HG03520 (cell line): ENCODE data around the gene SLC9A3.

ENCODE experiments used
- ATAC-seq: cut with Tn5 transposase; IDR thresholded peaks from one replicate; pipeline ENCODE4 v1.9.1; 2021; ENCODE audit warnings: mild to moderate bottlenecking, moderate library complexity; ENCODE audit not compliant: unreplicated experiment

The SLC9A3 gene

DNA sequence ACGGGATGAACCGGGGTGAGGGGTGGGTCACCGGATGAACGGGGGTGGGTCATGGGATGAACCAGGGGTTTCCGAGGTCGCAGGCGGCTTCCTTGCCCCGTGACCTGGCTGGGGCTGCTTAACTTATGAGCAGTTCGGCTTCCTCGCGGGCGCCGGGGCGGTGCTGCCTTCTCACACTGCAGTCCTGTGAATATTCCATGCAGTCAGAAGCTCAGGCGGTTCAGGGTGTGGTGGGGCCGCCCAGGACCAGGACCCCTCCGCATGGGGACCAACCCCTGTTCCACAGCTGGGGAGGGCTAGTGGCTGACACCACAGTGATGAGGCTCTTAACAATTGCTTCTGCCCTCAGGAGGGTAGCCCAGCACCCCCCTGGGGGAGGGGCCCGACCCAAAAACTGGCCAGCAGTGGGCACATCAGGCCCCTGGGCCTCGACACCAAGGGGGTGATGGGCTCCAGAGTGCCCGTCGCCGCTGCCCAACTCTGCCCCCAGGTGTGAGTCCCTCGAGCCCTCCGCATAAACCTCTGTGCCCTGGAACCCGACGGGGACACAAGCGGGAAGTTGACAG is 30.9 kb upstream of the SLC9A3 start:
- ATAC-seq, result no peak

DNA sequence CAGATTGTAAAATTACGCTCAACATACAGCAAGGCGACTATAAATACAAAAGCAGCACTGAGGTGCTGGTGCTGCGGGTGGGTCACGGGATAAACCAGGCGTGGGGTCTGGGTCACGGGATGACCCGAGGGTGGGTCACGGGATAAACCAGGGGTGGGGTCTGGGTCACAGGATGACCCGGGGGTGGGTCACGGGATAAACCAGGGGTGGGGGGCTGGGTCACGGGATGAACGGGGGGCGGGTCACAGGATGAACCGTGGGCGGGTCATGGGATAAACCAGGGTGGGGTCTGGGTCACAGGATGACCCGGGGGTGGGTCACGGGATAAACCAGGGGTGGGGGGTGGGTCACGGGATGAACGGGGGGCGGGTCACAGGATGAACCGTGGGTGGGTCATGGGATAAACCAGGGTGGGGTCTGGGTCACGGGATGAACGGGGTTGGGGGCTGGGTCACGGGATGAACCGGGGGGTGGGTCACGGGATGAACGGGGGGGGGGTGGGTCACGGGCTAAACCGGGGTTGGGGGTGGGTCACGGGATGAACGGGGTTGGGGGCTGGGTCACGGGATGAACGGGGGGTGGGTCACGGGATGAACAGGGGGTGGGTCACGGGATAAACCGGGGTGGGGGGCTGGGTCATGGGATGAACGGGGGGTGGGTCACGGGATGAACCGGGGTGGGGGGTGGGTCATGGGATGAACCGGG is 30.2 kb upstream of the SLC9A3 start:
- ATAC-seq, result no peak

DNA sequence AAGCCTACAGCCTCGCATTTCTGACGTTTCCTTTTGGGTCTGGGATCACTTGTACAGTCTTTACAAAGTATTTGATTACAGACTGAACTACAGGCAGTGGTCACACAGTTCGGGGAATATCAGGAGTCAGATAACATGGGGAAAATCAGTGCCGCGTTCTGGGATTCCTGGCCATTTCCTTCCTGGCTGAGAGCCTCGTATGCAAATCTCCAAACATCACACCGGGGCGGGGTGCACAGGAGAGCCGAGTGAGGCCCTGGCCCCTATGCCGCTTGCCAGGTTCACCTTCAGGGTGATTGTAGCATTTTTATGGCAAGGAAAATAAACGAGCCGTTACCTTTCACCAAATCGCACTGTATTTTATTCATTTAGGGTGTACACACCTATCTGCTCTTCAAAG is 29.6 kb upstream of the SLC9A3 start:
- no peak for ATAC-seq

- ATAC-seq, result no peak
These were observed 27.2 kb upstream of the SLC9A3 start for GRCh38 chr5:551406-551805.

- ATAC-seq, result no peak
These were observed 25.0 kb upstream of the SLC9A3 start for GRCh38 chr5:549229-549628.

DNA sequence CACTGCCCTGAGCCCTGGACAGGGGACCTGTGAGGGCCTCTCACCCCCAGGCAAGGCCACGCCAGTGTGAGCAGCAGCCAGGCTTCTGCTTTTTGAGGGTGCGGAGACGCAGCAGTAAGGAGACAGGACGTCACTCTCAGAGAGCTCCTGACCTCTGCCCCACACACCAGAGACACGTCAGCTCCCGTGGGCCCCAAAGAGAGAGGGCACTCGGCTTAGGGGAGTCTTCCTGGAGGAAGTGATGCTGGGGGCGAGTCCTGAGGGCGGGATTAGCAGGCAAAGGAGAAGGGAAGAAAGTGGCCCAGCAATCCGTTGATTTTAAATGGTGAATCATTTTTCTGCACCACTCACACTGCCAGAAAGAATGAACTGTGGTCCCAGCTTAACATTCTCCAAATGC is 24.0 kb upstream of the SLC9A3 start:
- no peak for ATAC-seq

GRCh38 chr5:547086-547924 is 23.1 kb upstream of the SLC9A3 start:
- ATAC-seq, result no peak

DNA sequence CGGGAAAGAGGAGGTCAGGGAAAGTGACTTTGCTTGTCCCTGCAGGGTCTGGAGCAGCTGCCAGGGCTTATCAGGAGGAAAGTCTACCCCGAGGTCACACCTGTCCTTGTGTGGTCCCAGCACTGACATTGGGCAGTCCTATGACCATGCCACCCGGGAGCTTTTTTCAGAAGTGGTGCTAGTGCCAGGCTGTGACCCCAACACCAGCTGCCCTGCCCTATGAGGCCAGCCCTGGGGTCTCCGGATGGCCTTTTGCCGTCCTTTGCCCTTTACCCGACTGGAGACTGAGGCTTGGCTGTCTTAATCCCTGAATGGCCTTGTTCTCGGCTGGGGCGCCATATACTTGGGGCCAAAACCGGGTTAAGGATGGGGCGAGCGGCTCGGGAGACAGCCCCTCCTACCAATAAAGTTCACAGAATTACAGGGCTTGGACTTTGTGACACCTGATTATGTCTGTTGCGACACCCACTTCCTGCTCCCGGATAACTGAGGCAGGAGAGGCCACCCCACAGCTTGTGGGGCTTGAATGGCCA is 22.2 kb upstream of the SLC9A3 start:
- no peak for ATAC-seq

GRCh38 chr5:545641-546375 is 21.6 kb upstream of the SLC9A3 start:
- ATAC-seq, result no peak

GRCh38 chr5:544675-545355 is 20.6 kb upstream of the SLC9A3 start:
- ATAC-seq, result no peak

DNA sequence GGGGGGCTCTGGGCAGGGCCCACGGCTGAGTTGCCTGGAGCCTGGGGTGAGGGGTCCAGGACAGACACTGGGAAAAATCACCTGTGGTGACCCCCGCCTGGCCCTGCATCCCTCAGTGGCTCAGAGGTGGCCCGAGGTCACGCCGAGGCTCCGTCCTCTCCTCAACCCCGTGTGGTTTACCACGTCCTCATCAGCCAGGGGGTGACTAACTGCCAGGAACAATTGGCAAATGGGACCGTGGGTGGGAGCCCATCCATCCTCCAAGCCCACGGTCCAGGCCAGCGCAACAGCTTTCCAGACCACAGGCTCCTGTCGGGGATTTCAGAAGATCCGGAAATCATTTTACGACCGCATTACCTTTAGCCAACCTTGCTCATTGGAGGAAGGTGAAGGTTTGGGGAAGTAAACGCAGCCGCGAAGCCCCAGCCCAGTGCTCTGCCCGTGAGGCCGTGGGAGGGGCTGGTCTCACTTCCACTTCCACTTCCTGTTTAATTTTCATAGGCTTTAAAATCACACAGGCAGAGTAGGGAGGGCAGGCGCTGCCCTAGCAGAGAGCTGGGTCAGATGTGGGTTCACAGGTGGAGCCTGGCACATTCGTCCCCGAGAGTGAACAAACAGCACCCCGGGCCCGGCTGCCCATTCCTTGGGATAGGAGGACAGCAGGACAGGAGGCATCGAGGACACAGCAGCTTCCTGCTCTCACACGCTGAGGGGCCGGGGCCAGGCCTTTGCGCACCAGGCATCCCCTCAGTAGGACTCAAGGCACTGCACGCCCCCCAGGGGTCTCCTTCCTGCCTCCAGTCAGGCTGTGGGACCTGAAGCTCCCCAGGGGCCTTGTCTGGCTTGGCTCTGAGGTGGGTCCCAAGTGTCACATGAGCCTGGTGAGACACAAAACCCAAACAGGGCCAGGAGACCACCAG is 19.8 kb upstream of the SLC9A3 start:
- peak; percentile 84 for ATAC-seq

- ATAC-seq, result no peak
These were observed 19.1 kb upstream of the SLC9A3 start for GRCh38 chr5:543351-543750.

- no peak for ATAC-seq
These were observed 18.4 kb upstream of the SLC9A3 start for GRCh38 chr5:542319-543311.

GRCh38 chr5:541539-542318 is 17.5 kb upstream of the SLC9A3 start:
- ATAC-seq, result no peak

DNA sequence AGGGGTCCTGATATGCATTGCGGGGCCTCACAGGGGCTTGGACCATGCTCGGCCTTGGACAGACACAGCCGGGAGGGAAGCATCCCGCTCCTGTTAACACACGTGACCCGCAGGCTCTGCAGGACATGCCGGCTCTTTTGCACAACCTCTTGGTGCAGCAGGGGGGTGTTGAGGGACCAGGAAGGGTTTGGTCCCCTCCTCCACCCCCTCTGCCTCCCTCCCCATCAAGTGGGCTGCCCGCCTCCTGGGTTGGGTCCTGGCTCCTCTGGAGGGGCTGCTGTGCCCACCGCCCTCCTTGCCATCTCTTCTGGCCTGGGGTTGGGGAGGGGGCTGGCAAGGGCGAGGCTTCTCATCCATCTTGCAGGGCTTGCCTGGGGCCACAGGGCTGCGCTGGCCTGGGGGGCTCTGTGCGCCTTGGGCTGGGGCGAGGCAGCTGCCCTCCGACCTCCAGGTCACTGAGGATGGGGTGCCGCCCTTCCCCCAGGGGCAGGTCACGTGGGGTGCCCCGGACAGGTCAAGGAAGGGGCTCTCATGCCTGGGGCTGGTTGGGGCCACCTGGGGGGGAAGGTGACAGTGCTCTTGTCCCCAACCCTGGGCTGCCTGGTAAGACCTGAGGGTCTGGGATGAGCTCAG is 16.8 kb upstream of the SLC9A3 start:
- no peak for ATAC-seq

DNA sequence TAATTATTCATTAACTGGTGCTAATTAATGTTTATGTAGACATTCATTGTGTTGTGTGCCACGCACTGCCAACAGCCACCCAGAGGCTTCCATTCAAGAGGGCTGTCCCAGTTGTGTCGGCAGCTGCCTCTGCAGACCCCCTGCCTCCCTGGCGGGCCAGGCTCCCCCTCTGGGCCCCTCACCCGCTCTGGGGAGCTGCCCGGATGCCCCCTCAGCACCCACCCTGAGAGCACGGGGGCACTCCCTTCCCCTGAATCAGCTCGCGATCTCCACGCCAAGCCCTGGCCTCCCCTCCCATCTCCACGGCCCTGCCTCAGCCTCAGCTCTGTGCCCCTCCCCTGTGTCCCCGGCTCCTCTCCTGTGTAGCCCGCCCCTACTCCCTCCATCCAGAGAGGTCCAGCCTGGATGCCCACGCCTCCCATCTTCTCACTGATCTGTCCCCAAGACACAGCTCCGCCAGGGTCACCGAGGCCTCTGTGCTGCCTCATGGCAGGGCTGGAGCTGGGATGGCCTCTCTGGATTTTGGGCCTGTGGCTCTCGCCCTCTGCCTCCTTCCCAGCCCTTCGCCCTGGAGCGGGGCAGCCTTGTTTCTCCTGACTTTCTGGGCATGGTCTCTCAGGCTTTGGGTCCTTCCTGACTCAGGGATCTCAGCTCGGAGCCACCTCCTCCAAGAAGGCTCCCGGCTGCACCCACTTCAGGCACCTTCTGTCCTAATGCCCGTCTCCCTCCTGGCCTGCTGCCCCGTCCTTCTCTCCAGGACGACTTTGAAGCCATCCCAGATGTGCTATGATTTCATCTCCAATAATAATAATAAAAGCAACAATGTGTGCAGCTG is 16.0 kb upstream of the SLC9A3 start:
- ATAC-seq, result no peak
